ENCODE data around the gene NELL2.

NELL2 gene

DNA sequence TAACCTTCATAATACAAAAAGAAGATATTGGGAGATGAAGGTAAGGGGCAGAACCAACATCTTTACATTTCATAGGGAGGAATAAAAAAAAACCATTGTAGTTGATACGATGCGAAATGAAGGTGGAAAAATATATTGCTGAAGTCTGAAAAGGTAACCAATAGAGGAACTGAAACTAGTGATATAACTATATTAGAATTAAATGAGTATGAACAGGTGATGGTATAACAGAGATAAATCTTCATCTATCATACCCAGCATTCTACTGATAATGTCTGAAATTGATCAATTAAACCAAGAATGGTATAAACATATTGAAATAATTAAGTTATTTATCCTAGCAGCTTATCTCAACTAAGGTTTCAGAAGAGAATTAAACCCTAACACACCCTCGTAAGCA is 332.1 kb downstream of the NELL2 start:
- H3K27me3 Mint-ChIP-seq = no peaks in the 10 kb centered on the region
- no peak for ATAC-seq (replicated peaks)
- no peaks in the 10 kb centered on the region for H3K9me3 Mint-ChIP-seq
- no peak overlapping the region for H3K27ac Mint-ChIP-seq
- no peak for DNase-seq
- H3K4me1 Mint-ChIP-seq (ENCODE audit: low read depth in 2 of 2) = no peaks in the 10 kb centered on the region
- H3K4me3 Mint-ChIP-seq = no peak overlapping the region
- H3K36me3 Mint-ChIP-seq (ENCODE audit: insufficient read depth) = no peaks in the 10 kb centered on the region

DNA sequence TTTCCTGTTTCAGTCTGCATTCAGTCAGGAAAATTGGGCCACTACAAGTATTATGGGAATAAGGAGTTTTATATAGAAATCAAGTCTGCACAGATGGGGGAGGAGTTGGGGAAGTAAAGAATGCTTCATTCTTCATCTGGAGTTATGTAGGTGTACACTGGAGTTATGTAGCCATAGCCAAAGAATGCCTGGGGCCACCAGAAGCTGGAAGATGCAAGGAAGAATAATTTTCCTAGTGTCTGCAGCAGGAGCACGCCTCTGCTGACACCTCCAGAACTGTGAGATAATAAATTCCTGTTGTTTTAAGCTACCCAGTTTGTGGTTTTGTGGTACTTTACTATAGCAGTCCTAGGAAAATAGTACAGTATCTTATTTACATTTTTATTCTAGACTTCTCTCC is 333.4 kb downstream of the NELL2 start:
- Mint-ChIP-seq H3K4me1 (ENCODE audit: low read depth in 2 of 2) (no peaks in the 10 kb centered on the region), H3K4me3 (no peak overlapping the region), H3K27ac (no peak overlapping the region), H3K9me3 (no peaks in the 10 kb centered on the region), H3K36me3 (ENCODE audit: insufficient read depth) (no peaks in the 10 kb centered on the region), H3K27me3 (no peaks in the 10 kb centered on the region)
- ATAC-seq (replicated peaks) = no peak
- DNase-seq = no peak

GRCh38 chr12:44537354-44537753 is 338.8 kb downstream of the NELL2 start:
- DNase-seq (no peak), ATAC-seq (replicated peaks) (no peak)
- no peaks in the 10 kb centered on the region for H3K9me3 Mint-ChIP-seq
- no peaks in the 10 kb centered on the region for H3K36me3 Mint-ChIP-seq (ENCODE audit: insufficient read depth)
- H3K4me1 Mint-ChIP-seq (ENCODE audit: low read depth in 2 of 2) = no peaks in the 10 kb centered on the region
- H3K4me3 Mint-ChIP-seq = no peak overlapping the region
- no peak overlapping the region for H3K27ac Mint-ChIP-seq
- no peaks in the 10 kb centered on the region for H3K27me3 Mint-ChIP-seq

GRCh38 chr12:44532940-44533339 is 343.2 kb downstream of the NELL2 start:
- DNase-seq = no peak
- H3K27ac Mint-ChIP-seq = no peak overlapping the region
- H3K4me3 Mint-ChIP-seq = no peak overlapping the region
- no peaks in the 10 kb centered on the region for H3K36me3 Mint-ChIP-seq (ENCODE audit: insufficient read depth)
- no peaks in the 10 kb centered on the region for H3K4me1 Mint-ChIP-seq (ENCODE audit: low read depth in 2 of 2)
- no peaks in the 10 kb centered on the region for H3K9me3 Mint-ChIP-seq
- H3K27me3 Mint-ChIP-seq = no peaks in the 10 kb centered on the region
- ATAC-seq (replicated peaks) = no peak

DNA sequence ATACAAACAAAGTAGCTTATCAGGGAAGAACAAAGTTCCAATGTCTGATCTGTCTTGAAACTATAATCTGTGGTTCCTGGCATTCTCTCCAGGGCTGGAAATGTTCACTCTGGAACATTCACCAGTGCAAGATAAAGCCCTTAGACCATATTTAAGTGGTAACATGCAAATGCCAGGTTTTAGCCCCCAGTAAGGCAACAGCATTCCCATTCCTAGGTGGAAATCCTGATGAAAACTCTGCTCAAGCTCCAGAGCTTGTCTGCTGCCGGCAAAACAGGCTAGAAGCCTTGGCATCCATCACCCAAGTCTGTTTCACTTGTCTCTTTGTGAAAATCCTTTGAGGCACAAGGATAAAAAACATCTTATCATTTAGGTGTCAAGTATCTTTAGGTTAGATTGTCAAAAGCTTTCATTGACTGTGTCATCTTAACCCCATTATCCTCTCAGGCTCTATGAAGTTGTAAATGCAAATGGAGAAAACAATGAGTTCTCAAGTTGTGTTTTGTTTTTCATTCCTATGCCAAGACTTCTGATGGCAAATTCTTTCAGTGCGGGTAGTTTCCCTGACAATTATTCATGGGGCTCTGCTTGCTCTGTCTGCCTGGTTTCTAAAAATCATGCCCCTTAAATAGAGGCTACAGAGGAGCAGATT is 344.7 kb downstream of the NELL2 start:
- Mint-ChIP-seq H3K36me3 (ENCODE audit: insufficient read depth) (no peaks in the 10 kb centered on the region), H3K27ac (no peak overlapping the region), H3K27me3 (no peaks in the 10 kb centered on the region), H3K4me3 (no peak overlapping the region), H3K4me1 (ENCODE audit: low read depth in 2 of 2) (no peaks in the 10 kb centered on the region), H3K9me3 (no peaks in the 10 kb centered on the region)
- no peak for DNase-seq
- ATAC-seq (replicated peaks) = no peak

DNA sequence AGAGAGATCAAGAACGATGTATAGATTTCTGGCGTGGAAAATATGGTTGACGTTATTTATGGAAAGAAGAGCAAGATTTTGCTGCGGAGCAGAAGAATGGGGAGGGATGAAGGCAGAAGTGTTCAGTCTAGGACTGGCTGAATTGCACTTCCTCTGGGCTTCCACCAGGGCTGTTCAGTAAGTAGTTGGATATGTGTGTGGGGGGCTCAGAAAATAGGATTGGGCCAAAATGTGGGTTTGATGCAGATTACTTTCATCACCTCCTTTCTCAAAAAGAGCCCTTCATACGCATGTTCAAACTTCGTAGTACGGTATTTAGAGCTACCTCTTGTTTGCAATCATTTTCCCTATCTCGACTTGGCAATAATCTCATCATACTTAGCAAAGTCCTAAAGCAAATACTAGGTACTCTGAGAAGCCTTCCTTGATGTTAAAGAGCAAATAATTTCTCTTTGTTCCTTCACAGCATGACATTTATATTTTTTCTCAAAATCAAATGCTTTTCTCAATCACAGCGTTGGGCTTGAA is 349.4 kb downstream of the NELL2 start:
- Mint-ChIP-seq H3K27me3 (no peaks in the 10 kb centered on the region), H3K4me1 (ENCODE audit: low read depth in 2 of 2) (no peaks in the 10 kb centered on the region), H3K4me3 (no peak overlapping the region), H3K9me3 (no peaks in the 10 kb centered on the region), H3K27ac (no peak overlapping the region), H3K36me3 (ENCODE audit: insufficient read depth) (no peaks in the 10 kb centered on the region)
- ATAC-seq (replicated peaks) (no peak), DNase-seq (no peak)

DNA sequence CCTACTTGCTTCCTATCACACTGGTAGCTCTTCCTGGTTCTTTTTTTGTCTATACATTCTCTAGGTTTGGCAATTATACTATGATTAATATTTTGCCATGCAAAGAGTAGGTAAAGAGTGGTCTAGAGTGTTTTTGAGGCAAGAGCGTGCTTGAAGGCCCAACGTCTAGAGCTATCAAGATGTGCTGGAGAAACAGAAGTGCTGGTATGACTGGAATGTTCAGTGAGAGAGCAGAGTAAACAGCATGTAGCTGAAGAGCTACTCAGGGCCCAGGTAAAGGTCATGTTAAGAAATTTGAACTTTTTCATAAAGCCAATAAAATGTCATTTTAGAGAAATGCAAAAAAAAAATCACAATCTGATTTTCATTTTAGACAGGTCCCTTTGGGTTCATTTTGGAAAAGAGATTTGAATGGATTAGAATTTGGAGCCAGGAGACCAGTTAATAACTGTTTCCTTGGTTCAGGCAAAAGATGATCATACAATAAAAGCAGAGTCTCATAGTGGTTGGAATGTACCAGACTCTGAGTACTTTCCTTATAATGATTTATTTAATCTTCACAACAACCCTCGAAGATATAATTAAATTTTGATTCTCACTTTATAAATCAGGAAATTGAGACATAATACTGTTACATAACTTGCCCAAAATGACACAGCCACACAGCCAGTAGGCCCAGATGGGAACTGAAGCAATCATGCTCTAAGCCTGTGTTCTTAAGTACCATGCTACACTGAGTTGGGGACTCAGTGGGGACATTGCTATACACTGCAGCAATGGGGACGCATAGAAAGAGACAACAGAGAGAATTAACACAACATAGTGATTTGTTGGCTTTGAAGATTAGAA is 350.1 kb downstream of the NELL2 start:
- no peak for DNase-seq
- Mint-ChIP-seq H3K27ac (no peak overlapping the region), H3K27me3 (no peaks in the 10 kb centered on the region), H3K4me3 (no peak overlapping the region), H3K4me1 (ENCODE audit: low read depth in 2 of 2) (no peaks in the 10 kb centered on the region), H3K36me3 (ENCODE audit: insufficient read depth) (no peaks in the 10 kb centered on the region), H3K9me3 (no peaks in the 10 kb centered on the region)
- no peak for ATAC-seq (replicated peaks)

- Mint-ChIP-seq H3K4me1 (ENCODE audit: low read depth in 2 of 2) (no peaks in the 10 kb centered on the region), H3K36me3 (ENCODE audit: insufficient read depth) (no peaks in the 10 kb centered on the region), H3K27me3 (no peaks in the 10 kb centered on the region), H3K4me3 (no peak overlapping the region), H3K27ac (no peak overlapping the region), H3K9me3 (no peaks in the 10 kb centered on the region)
- no peak for ATAC-seq (replicated peaks)
- DNase-seq = no peak
These were observed 352.3 kb downstream of the NELL2 start for GRCh38 chr12:44523828-44524227.

DNA sequence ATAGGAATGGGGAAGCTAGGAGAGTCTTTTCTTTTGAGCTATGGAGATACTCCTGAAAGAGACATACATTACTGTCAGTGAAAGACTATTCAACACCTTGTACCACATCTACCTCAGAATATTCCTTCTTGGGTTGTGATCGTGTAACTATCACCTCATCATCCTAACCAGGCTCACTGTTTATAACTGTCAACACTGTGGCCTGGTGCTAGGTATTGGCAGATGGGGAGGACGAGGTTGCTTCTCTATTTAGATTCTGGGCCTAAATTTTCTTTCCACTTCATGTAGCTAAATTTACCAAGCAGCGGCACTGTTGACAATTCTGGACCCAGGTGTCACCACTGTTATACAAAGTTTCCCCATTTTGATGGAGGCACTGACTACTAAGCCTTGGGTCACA is 354.4 kb downstream of the NELL2 start:
- Mint-ChIP-seq H3K36me3 (ENCODE audit: insufficient read depth) (no peaks in the 10 kb centered on the region), H3K27me3 (no peaks in the 10 kb centered on the region), H3K9me3 (no peaks in the 10 kb centered on the region), H3K27ac (no peak overlapping the region), H3K4me1 (ENCODE audit: low read depth in 2 of 2) (no peaks in the 10 kb centered on the region), H3K4me3 (no peak overlapping the region)
- ATAC-seq (replicated peaks) (no peak), DNase-seq (no peak)

DNA sequence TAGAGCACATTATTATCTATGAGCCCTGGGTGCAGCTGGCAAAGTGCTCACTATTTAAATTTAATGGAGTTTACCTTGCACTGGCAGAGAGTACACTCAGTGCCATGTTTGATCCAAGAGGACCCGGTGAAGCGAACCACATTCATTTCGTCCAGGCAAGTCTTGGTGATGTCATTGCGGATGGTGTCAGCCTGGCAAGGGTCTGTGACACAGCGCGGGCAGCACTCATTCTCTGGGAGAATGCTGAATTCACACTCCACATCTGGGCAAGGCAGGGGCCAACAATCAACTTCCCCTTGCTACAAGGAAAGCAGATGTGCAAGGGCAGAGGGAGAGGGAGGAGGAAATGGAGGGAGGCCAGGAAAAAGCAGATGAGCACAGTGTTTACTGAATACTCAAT is 356.2 kb downstream of the NELL2 start:
- Mint-ChIP-seq H3K27ac (no peak overlapping the region), H3K36me3 (ENCODE audit: insufficient read depth) (no peaks in the 10 kb centered on the region), H3K27me3 (no peaks in the 10 kb centered on the region), H3K9me3 (no peaks in the 10 kb centered on the region), H3K4me3 (no peak overlapping the region), H3K4me1 (ENCODE audit: low read depth in 2 of 2) (no peaks in the 10 kb centered on the region)
- DNase-seq (no peak), ATAC-seq (replicated peaks) (no peak)

DNA sequence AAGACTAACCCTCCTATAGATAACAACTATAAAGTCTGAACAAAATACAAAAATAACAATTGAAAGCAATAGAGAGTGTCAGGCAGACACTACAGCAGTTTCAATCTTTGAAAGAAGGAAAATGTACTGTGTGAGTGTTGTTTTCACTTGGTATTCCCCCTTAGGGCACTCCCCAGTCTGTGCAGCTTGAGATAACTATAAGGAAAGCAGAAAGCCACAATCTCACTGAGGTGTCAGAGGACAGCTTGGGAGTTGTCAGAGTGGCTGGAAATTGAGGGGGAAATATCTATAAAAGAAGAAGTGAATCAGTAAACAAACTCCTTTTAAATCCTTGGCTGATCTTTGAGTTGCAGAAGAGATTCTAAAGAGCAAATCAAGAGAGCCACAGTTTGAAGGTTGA is 364.8 kb downstream of the NELL2 start:
- no peaks in the 10 kb centered on the region for H3K27me3 Mint-ChIP-seq
- ATAC-seq (replicated peaks) = no peak
- DNase-seq = no peak
- peaks cover 7% of the 10 kb centered on the region for H3K36me3 Mint-ChIP-seq (ENCODE audit: insufficient read depth)
- H3K9me3 Mint-ChIP-seq = no peaks in the 10 kb centered on the region
- H3K4me3 Mint-ChIP-seq = no peak overlapping the region
- H3K27ac Mint-ChIP-seq = no peak overlapping the region
- H3K4me1 Mint-ChIP-seq (ENCODE audit: low read depth in 2 of 2) = no peaks in the 10 kb centered on the region

GRCh38 chr12:44510510-44510909 is 365.6 kb downstream of the NELL2 start:
- no peaks in the 10 kb centered on the region for H3K4me1 Mint-ChIP-seq (ENCODE audit: low read depth in 2 of 2)
- ATAC-seq (replicated peaks) (no peak), DNase-seq (no peak)
- H3K4me3 Mint-ChIP-seq = no peak overlapping the region
- no peaks in the 10 kb centered on the region for H3K27me3 Mint-ChIP-seq
- H3K9me3 Mint-ChIP-seq = no peaks in the 10 kb centered on the region
- H3K36me3 Mint-ChIP-seq (ENCODE audit: insufficient read depth) = peaks cover 7% of the 10 kb centered on the region
- no peak overlapping the region for H3K27ac Mint-ChIP-seq

DNA sequence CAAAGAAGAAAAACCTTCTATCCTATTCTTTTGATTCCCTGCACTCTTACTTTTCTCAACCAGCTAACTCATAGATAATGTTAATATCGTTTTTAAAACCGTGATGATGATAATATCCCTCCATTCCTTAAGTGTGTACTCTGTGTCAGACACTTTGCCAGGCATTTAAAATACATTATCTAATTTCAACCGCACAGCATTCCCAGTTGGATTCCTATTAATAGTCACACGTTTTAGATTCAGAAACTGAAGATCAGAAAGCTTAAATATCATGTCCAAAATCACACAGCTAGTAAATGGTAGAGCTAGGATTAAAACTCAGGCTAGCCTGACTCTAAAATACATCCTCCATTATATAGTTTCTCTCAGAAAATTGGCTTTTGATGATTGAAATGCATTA is 366.0 kb downstream of the NELL2 start:
- no peaks in the 10 kb centered on the region for H3K9me3 Mint-ChIP-seq
- no peak overlapping the region for H3K4me3 Mint-ChIP-seq
- H3K27ac Mint-ChIP-seq = no peak overlapping the region
- peaks cover 7% of the 10 kb centered on the region for H3K36me3 Mint-ChIP-seq (ENCODE audit: insufficient read depth)
- H3K27me3 Mint-ChIP-seq = no peaks in the 10 kb centered on the region
- no peak for ATAC-seq (replicated peaks)
- H3K4me1 Mint-ChIP-seq (ENCODE audit: low read depth in 2 of 2) = no peaks in the 10 kb centered on the region
- no peak for DNase-seq

DNA sequence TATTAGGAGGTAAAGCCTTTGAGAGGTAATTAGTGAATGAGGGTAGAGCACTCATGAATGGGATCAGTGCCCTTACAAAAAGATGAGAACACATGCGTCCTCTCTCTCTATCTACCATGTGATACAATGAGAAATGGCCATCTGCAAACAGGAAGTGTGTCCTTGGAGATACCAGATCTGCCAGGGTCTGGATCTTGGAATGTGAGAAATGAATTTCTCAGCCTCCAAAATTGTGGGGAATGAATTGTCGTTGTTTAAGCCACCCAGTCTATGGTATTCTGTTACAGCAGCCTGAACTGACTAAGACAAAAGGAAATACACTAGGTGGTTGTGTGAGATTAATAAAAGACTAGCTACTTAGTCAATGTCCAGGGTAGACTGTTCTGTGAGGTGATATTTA is 366.6 kb downstream of the NELL2 start:
- H3K36me3 Mint-ChIP-seq (ENCODE audit: insufficient read depth) = peaks cover 7% of the 10 kb centered on the region
- no peaks in the 10 kb centered on the region for H3K9me3 Mint-ChIP-seq

More for the DNA sequence above, 366.6 kb downstream of the NELL2 start:
- no peaks in the 10 kb centered on the region for H3K27me3 Mint-ChIP-seq
- H3K4me3 Mint-ChIP-seq = no peak overlapping the region
- DNase-seq (no peak), ATAC-seq (replicated peaks) (no peak)
- H3K27ac Mint-ChIP-seq = no peak overlapping the region
- no peaks in the 10 kb centered on the region for H3K4me1 Mint-ChIP-seq (ENCODE audit: low read depth in 2 of 2)

All from effector memory CD8-positive, alpha-beta T cell (primary cell).